Right lobe of liver (tissue), 6 donors: ENCODE data around the gene CYTH3. TPM values are rescaled to one million over a fixed set of nuclear protein-coding genes. Genes with fewer than 3 reads are reported as not detected.

Experiments used
- ATAC-seq, 4 donors: fragments of 200-7000 bp; cut with Tn5 transposase; one replicate each; pipeline ENCODE4 v1.9.1; 2020; ENCODE audit warnings: mild to moderate bottlenecking in 4 of 4, moderate library complexity in 4 of 4
- DNase-seq, 3 donors: peaks; one replicate each; pipeline ENCODE4 v3.0.0-alpha.2; 2020
- H3K27ac ChIP-seq, 3 donors: fragments of 200-600 bp; one replicate each; pipeline ENCODE4 v1.8.0; 2022
- H3K27me3 ChIP-seq, 2 donors: fragments of 200-600 bp; one replicate each; pipeline ENCODE4 v1.8.0; 2022
- H3K36me3 ChIP-seq, 4 donors: fragments of 200-600 bp; sonication (generic) in 1 of 4; one replicate each; pipeline versions ENCODE4 v1.5.1 to v1.8.0; 2017 to 2022; ENCODE audit warnings: control low read depth in 1 of 4
- H3K4me1 ChIP-seq, 4 donors: fragments of 200-600 bp; sonication (generic) in 1 of 4; one replicate each; pipeline versions ENCODE4 v1.5.1 to v1.8.0; 2017 to 2022; ENCODE audit warnings: control low read depth in 1 of 4
- H3K4me3 ChIP-seq, 3 donors: fragments of 200-600 bp; one replicate each; pipeline ENCODE4 v1.8.0; 2022
- H3K9me3 ChIP-seq, 4 donors: fragments of 200-600 bp; sonication (generic) in 1 of 4; one replicate each; pipeline versions ENCODE4 v1.5.1 to v1.8.0; 2017 to 2022; ENCODE audit warnings: control low read depth in 1 of 4
- POLR2A ChIP-seq: fragments of 450-650 bp; IDR thresholded peaks from one replicate; pipeline ENCODE4 v1.6.1; 2017; ENCODE audit warnings: antibody characterized with exemption, mild to moderate bottlenecking
- WGBS: methylation state at CpG from one replicate; pipeline ENCODE4 v1.1.6; 2018; ENCODE audit warnings: low coverage, low lambda C conversion rate; ENCODE audit not compliant: insufficient coverage; ENCODE audit errors: missing lambda C conversion rate; 5-methylcytosine and 5-hydroxymethylcytosine counted together
- intact Hi-C, 2 donors: fragments of 100-400 bp; cut with DNase I; formaldehyde crosslinking; loops; one replicate each; pipeline versions ENCODE4 v1.11.2 to v1.14.1; 2022
- total RNA-seq, 6 experiments: library from RNA; depleted of rRNA in 2 of 6; stranded (reverse); fragments of >200 nt in 2 of 6; fragmentation: NEBNext Ultra II Directional in 3 of 6; extraction: Animal tissue kit (Norgen Biotek cat#: 25700) in 3 of 6; gene quantifications; one replicate each; pipeline versions ENCODE4 v1.1.0 to v1.2.4, GENCODE V29; 2016 to 2023
- TF ChIP-seq, protein P1 (sequence below), 4 donors: fragments of 200-600 bp in 3 of 4; fragments of 450-650 bp in 1 of 4; IDR thresholded peaks; one replicate each; pipeline versions ENCODE4 v1.5.1 to v1.8.0; 2016 to 2022; ENCODE audit warnings: antibody characterized with exemption in 4 of 4, mild to moderate bottlenecking in 2 of 4
- donor health status: DM: no; HTN: yes; CAD: no.
- donor health status: DM: no; HTN: no; CAD: no.
- donor health status: DM: no; HTN: no; CAD: no.
- donor health status: DM: no; HTN: yes; CAD: no.
- donor health status: DM: no; HTN: yes; CAD: no.

Gene CYTH3
- total RNA-seq, 6 experiments from 2014 or later: 2.7 to 6.6 (median 4.1) TPM

DNA sequence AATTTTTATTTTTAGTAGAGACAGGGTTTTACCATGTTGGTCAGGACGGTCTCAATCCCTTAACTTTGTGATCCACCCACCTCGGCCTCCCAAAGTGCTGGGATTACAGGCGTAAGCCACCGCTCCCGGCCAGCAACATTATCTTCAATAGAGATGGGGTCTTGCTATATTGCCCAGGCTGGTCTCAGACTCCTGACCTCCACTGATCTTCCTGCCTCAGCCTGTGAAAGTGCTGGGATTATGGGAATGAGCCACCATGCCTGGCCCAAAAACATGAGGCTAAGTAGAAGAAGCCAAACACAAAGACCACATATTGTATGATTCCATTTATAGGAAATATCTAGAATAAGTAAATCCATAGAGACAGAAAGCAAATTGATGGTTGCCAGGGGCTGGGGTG is 19.1 kb upstream of the CYTH3 start:
- no peak for ATAC-seq
- Histone ChIP-seq H3K4me3 (no peak overlapping the region), H3K27ac (no peak overlapping the region), H3K9me3 (no peaks in the 10 kb centered on the region), H3K36me3 (no peaks in the 10 kb centered on the region), H3K27me3 (no peaks in the 10 kb centered on the region), H3K4me1 (no peaks in the 10 kb centered on the region)
- TF ChIP-seq, protein P1, sequence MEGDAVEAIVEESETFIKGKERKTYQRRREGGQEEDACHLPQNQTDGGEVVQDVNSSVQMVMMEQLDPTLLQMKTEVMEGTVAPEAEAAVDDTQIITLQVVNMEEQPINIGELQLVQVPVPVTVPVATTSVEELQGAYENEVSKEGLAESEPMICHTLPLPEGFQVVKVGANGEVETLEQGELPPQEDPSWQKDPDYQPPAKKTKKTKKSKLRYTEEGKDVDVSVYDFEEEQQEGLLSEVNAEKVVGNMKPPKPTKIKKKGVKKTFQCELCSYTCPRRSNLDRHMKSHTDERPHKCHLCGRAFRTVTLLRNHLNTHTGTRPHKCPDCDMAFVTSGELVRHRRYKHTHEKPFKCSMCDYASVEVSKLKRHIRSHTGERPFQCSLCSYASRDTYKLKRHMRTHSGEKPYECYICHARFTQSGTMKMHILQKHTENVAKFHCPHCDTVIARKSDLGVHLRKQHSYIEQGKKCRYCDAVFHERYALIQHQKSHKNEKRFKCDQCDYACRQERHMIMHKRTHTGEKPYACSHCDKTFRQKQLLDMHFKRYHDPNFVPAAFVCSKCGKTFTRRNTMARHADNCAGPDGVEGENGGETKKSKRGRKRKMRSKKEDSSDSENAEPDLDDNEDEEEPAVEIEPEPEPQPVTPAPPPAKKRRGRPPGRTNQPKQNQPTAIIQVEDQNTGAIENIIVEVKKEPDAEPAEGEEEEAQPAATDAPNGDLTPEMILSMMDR (IDR thresholded peaks at IDR 0.05): no peak
- no peak for TF ChIP-seq POLR2A
- no peak for DNase-seq
- intact Hi-C loops: no loop called here
- WGBS: 93% methylated on average over 3 of the region's 5 CpGs

DNA sequence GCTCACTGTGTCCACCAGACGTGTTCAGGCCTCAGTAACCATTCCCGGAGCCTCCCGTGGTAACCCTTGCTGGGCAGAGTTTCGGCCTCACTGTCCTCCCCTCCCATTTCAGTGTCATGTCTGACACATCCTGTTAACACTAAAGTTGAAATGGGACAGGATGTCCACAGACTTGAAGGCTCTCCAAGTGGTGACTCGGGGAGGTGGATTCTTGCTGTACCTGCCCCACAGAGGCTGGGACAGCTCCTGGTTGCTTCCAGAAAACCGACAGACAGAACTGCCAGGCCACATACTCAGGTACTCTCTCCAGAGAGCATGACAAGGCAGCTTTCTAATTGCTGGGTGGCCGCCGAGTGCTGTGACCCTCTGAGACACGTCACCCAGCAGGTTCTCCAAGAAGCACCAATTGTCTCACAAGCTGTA is 17.9 kb upstream of the CYTH3 start:
- no peak overlapping the region for H3K27ac ChIP-seq
- no peak overlapping the region for H3K4me3 ChIP-seq
- DNase-seq: no peak
- 71% methylated on average over 5 of the region's 9 CpGs for WGBS
- no peaks in the 10 kb centered on the region for H3K36me3 ChIP-seq
- H3K27me3 ChIP-seq: no peaks in the 10 kb centered on the region
- no peak for ATAC-seq
- H3K9me3 ChIP-seq: no peaks in the 10 kb centered on the region
- H3K4me1 ChIP-seq: no peaks in the 10 kb centered on the region
- intact Hi-C loops: no loop called here
- TF ChIP-seq POLR2A: no peak
- TF ChIP-seq, protein P1 (IDR thresholded peaks at IDR 0.05): no peak

DNA sequence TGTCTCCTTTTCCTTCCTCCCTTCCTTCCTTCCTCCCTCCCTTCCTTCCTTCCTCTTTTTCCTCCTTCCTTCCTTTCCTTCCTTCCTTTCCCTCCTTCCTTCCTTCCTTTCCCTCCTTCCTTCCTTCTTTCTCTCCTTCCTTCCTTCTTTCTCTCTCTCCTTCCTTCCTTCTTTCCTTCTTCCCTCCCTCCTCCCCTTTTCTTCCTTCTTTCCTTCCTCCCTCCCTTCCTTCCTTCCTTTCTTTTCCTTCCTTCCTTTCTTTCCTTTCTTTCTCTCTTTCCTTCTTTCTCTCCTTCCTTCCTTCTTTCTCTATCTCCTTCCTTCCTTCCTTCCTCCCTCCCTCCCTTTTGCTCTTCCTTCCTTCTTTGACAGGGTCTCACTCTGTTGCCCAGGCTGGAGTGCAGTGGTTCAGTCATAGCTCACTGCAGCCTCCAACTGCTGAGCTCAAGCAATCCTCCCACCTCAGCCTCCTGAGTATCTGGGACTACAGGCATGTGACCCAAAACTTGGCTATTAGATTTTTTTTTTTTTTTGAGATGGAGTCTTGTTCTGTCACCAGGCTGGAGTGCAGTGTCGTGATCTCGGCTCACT is 15.9 kb upstream of the CYTH3 start:
- Histone ChIP-seq H3K36me3 (no peaks in the 10 kb centered on the region), H3K9me3 (no peaks in the 10 kb centered on the region), H3K4me3 (no peak overlapping the region), H3K27ac (no peak overlapping the region), H3K27me3 (no peaks in the 10 kb centered on the region), H3K4me1 (no peaks in the 10 kb centered on the region)
- no peak for TF ChIP-seq POLR2A
- TF ChIP-seq, protein P1 (IDR thresholded peaks at IDR 0.05): no peak
- ATAC-seq: no peak
- WGBS: no CpG with 5 or more reads among the region's 2 CpGs
- intact Hi-C loops: no loop called here
- DNase-seq: no peak

DNA sequence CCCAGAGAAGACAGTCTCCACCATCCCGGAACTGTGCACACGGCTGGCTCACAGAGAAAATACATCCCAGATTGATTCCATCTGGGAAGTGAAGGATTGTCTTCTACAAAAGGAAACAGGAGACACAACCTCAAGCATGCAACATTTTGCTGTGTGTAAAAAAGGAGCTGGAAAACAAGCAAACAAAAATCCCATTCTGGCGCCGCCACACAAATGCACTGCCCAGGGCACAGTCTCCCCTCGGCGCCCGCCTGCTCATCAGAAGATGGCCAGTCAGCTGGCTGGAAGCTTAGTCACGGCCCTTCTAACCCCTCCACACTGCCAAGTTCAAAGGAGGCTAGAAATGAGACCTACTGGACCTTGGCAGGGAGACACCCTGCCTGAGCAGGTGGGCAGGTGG is 14.1 kb upstream of the CYTH3 start:
- no peaks in the 10 kb centered on the region for H3K9me3 ChIP-seq
- ATAC-seq (no peak), DNase-seq (no peak)
- TF ChIP-seq POLR2A: no peak
- TF ChIP-seq, protein P1 (IDR thresholded peaks at IDR 0.05): no peak
- no peaks in the 10 kb centered on the region for H3K36me3 ChIP-seq
- no peaks in the 10 kb centered on the region for H3K27me3 ChIP-seq
- no peak overlapping the region for H3K27ac ChIP-seq
- intact Hi-C loops: no loop called here
- WGBS: 92% methylated on average over 8 of the region's 8 CpGs
- H3K4me3 ChIP-seq: no peak overlapping the region
- H3K4me1 ChIP-seq: no peaks in the 10 kb centered on the region
